ENCODE measurements around the gene PPP1R14B.
A peak's percentile ranks its signal among the peaks of the same experiment; 100 is the strongest.

The PPP1R14B gene

DNA sequence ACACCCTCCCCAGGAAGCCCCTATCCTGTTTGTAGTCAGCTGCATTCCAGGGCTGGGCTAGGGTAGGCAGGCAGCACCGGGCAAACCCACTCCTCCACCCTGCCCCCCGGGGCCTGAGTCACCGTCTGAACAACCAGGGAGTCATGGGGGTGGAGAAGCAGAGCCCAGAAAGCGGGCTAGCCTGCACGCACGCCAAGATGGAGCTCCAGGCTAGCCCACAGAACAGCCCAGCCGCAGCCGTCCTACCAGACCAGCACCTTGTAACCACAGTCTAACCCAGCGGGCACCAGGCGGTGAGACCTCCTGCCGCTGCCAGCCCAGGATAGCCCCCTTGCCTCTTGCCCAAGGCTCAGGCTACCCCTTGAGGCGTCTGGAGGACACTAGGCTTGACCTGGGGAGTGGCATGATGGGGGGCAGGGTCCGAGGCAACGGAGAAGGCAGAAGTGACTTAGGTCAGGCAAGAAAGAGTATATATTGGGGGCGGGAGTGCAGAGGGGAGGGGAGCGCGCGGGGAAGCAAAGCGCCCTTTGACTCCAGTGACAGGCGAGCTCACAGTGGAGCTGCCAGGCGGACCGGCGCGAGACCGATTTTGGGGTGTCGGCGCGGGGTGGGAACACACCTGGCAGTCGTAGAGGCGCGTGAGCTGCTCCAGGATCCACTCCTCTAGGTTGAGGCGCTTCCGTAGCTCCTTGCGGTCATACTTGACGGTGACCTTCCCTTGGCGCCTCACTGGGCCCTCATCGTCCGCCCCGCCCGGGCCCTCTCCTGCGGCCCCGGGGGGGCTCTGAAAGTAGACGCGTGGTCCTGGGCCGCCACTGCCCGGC is 734 bp downstream of the PPP1R14B start:
- DNase-seq (ENCODE audit: low spot score in 2 of 2) (peak; percentile 42 to 81), ATAC-seq (peak; percentile 25)
- H3K4me1 Mint-ChIP-seq = peaks cover 45% of the 10 kb centered on the region

DNA sequence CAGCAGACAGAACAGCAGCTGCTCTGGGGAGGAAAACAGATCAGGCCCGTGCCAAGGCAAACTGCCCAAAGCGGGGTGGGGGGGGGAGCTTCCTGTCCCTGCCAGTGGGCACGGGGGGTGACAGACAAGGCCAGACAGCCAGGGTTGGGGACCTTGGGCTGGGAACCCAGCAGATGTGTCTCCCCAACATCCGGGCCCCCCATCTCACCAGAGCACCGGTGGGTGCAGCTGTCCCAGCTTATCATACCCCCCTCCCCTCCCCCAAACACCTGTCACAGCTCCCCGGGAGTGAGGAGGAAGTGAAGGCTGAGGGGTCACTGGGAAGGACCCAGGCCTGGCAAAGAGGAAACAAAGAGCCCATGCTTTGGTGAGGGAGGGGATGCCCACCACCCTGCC is 1.3 kb downstream of the PPP1R14B start:
- Mint-ChIP-seq H3K27ac (peak overlapping the region; percentile 95), H3K36me3 (peaks cover 70% of the 10 kb centered on the region), H3K4me3 (peak overlapping the region; percentile 95), H3K4me1 (peaks cover 42% of the 10 kb centered on the region), H3K9me3 (no peaks in the 10 kb centered on the region)
- ATAC-seq = no peak
- DNase-seq (ENCODE audit: low spot score in 2 of 2) = no peak

More for the DNA sequence above, 734 bp downstream of the PPP1R14B start:
- peak overlapping the region; percentile 95 for H3K4me3 Mint-ChIP-seq
- H3K9me3 Mint-ChIP-seq = no peaks in the 10 kb centered on the region
- peak overlapping the region; percentile 95 for H3K27ac Mint-ChIP-seq
- peaks cover 63% of the 10 kb centered on the region for H3K36me3 Mint-ChIP-seq

DNA sequence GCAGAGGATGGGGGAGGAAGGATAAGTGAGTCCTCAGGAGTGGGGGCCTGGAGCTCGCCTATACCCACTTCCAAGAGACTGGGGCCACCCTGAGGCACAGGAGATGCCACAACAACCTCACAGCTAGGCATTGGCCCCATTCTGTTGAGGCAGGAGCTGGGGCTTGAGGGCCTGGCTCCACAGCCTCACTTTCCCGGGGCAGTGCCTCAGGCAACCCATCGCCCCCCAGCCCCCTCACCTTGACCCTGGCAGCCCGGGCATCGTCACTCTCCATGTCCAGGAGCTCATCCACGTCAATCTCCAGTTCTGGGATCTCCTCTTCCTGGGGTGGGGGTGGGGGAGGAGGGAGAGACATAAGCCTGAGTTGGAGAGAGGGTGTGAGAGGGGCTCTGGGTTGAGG is 1.8 kb downstream of the PPP1R14B start:
- peaks cover 46% of the 10 kb centered on the region for H3K4me1 Mint-ChIP-seq
- H3K4me3 Mint-ChIP-seq = peak overlapping the region; percentile 95
- peaks cover 73% of the 10 kb centered on the region for H3K36me3 Mint-ChIP-seq
- no peaks in the 10 kb centered on the region for H3K9me3 Mint-ChIP-seq
- DNase-seq (ENCODE audit: low spot score in 2 of 2) (no peak), ATAC-seq (no peak)
- H3K27ac Mint-ChIP-seq = peak overlapping the region; percentile 95

DNA sequence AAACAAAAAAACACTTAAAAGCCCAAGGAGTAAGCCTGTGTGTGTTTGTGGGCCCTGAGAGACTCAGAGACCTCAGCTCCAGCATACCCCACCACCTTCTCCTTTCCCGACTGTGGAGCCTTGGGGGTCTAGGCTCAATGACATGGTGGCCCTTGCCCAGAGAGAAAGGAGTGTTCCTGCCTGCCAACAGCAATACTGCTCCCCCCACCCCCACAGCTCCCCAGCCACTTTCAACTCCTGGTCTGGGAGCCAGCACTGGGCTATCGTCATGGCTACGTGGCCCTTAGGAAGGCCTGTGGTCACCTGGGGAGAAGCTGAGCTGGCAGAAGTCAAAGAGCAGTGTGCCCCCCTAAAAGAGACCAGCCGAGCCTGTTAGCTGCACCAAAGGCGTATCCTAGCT is 2.6 kb downstream of the PPP1R14B start:
- peaks cover 52% of the 10 kb centered on the region for H3K4me1 Mint-ChIP-seq
- H3K4me3 Mint-ChIP-seq = peak overlapping the region; percentile 95
- no peaks in the 10 kb centered on the region for H3K9me3 Mint-ChIP-seq
- ATAC-seq (no peak), DNase-seq (ENCODE audit: low spot score in 2 of 2) (no peak)
- no peak overlapping the region for H3K27ac Mint-ChIP-seq
- H3K36me3 Mint-ChIP-seq = peaks cover 79% of the 10 kb centered on the region

DNA sequence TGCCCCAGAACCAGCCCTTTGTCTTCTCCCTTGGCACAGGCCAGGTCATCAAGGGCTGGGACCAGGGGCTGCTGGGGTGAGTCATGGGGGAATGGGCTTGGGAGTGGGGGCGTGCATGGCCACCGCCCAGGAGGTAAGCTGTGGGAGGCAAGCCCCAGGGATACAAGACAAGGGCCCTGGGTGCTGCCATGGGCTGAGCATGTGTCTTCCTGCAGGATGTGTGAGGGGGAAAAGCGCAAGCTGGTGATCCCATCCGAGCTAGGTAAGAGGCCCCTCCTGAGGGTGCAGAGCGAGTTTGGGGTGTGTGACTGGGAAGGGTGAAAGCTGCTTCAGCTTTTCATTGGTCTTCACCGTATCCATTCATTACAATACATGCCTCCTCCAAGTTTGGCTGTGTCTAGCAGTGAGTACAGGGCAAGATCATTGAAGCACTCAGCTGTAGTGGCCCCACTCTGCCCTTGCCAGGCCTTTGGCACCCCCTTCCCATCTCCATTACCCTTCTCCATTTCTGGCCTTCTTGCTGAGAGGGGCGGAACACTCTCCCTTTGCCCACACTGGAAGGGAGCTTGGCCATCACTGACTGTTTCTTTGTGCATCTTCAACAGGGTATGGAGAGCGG is 3.4 kb downstream of the PPP1R14B start:
- peak overlapping the region; percentile 95 for H3K4me3 Mint-ChIP-seq
- H3K9me3 Mint-ChIP-seq = no peaks in the 10 kb centered on the region
- no peak for DNase-seq (ENCODE audit: low spot score in 2 of 2)
- ATAC-seq = no peak
- peaks cover 52% of the 10 kb centered on the region for H3K4me1 Mint-ChIP-seq
- peaks cover 77% of the 10 kb centered on the region for H3K36me3 Mint-ChIP-seq
- H3K27ac Mint-ChIP-seq = peak overlapping the region; percentile 95

DNA sequence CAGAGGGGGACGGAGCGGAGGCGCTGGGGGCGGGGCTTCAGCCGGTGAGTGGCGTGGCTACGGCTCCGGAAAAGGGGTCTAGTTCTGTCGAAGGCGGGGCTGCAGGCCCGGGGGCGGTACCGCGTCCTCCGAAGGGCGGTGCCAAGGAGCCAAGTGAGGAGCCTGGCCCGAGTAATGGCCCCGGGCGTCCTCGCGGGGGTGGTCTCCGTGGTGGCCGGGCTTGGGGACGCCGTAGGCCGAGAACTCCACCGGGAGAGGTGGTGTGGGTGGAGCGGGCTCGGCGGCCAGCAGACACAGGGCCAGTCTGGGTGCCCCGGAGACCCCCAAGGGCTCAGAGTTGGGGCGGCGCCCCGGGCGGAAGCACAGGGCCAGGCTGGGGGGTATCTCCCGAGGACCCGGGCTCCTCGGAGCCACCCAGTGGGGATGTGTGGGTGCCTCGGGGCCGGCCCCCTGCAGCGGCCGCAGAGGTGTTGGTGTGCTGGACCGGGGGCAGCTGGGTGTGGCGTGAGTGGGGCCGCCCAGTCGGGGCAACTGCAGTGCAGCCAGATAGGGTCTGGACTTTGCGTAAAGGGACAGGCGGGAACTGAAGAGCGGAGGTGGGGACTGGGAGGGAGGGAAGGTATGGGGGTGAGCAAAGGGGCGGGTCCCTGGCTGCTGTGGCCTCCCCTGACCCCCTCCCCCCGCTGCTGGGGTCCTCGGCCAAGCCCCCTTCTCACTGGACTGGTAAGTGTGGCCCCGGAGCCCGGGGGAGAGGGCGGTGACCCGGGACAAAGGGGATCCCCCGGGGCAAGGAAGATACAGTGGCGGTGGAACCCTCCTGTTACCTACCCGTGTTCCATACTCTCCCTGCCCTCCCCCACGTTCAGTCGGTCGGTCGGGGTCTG is 5.0 kb downstream of the PPP1R14B start:
- Mint-ChIP-seq H3K9me3 (no peaks in the 10 kb centered on the region), H3K4me3 (peak overlapping the region; percentile 95), H3K4me1 (peaks cover 39% of the 10 kb centered on the region), H3K36me3 (peaks cover 87% of the 10 kb centered on the region), H3K27ac (peak overlapping the region; percentile 95)
- peak in 1 of 2 donors; percentile 33 for DNase-seq (ENCODE audit: low spot score in 2 of 2)
- ATAC-seq = peak; percentile 6

DNA sequence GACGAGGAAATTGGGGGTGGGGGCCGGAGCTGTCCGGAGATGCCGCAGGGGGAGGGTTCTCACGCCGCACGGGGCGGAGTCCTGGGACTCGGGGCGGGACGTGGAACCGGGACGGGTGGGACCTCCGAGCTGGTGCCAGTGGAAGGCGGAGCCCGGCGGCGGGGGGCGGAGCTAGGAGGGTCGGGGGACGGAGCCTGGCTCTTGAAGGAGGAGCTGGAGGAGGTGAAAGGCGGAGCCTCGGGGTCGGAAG is 5.6 kb downstream of the PPP1R14B start:
- DNase-seq (ENCODE audit: low spot score in 2 of 2) (peak; percentile 99 to 100), ATAC-seq (peak; percentile 85)
- Mint-ChIP-seq H3K4me3 (peak overlapping the region; percentile 95), H3K27ac (peak overlapping the region; percentile 95), H3K36me3 (peaks cover 90% of the 10 kb centered on the region), H3K9me3 (no peaks in the 10 kb centered on the region), H3K4me1 (peaks cover 39% of the 10 kb centered on the region)

DNA sequence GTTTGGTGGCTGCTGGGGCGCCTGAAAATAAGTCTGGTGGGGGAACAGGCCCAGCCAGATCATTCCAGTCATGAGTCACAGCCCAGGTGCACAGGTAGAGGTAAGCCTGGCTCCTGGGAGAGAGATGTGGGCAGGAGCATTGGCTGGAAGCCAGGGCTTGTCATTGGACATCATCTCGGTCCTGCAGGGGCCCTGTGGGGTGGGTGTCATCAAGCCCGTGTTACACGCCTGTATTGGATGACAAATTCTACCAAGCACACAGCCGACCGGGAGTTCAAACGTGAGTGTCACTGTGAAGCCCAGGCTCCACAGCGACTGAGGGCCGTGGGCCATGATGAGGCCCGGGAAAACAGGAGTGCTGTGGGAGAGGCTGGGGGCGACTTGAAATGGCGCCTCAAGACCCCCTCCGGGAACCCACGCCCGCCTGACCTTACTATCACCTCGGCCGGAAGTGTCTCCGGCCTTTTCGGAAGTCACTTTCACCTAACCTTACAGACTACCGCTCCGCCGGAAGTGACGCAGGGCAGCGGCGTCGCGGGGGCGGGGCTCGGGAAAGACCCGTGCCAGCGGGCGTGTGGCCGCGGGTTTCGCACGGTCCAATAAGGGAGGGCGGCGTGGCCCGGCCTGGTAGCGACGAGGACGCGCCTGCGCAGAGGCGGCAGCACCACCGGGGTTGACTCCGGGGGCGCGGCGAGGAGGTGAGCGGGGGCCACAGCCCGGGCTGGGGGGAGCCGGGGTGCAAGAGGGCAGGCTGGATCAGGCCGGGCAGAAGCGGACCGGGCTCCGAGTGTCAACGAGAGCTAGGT is 6.1 kb downstream of the PPP1R14B start, which contains the start of gene FKBP2:
Gene FKBP2 (plus strand): TSS at position 661 of the 806 bp plus-strand sequence. CDS start 1,293 bp downstream, outside the sequence.
- DNase-seq (ENCODE audit: low spot score in 2 of 2) (peak; percentile 97 to 98), ATAC-seq (peak; percentile 75)
- no peaks in the 10 kb centered on the region for H3K9me3 Mint-ChIP-seq
- H3K36me3 Mint-ChIP-seq = peaks cover 90% of the 10 kb centered on the region
- H3K4me1 Mint-ChIP-seq = peaks cover 41% of the 10 kb centered on the region
- peak within 1 kb of the TSS; percentile 95 for H3K4me3 Mint-ChIP-seq
- peak within 1 kb of the TSS; percentile 95 for H3K27ac Mint-ChIP-seq

DNA sequence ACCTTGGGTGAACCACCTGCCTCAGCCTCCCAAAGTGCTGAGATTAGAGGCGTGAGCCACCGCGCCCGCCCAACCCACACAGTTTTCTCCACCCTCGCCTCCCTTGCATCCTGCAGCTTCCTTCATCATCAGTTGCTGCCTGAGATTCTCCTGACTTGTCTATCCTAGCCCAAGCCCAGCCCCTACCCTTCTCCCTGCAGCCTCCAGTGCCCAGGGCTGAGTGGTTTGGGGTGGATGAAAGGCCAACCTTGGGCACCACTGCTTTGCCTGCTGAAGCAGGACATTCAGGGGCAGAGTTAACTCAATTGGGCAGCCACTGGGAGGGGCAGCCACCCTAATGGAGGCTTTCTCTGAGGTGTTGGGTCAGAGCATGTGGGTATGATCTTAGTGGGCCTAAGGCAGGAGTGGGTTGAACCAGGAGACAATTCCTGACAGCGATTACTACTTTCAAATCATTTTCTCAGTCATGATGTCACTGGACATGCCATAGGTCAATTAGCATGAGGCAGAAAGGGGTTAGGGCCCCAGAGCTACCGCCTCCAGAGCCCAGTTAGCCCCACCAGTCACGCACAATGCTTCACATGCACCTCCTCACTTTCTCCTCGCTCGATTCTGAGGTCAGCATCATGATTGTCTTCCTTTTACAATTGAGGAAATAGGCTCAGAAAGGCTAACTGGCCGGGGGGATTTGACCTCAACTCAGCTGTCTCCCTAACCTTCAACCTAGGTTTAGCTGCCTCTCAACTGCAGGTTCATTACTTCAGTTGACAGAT is 6.9 kb downstream of the PPP1R14B start:
- Mint-ChIP-seq H3K4me1 (peaks cover 49% of the 10 kb centered on the region), H3K36me3 (peaks cover 90% of the 10 kb centered on the region), H3K27ac (peak overlapping the region; percentile 95), H3K4me3 (peak overlapping the region; percentile 95), H3K9me3 (no peaks in the 10 kb centered on the region)
- ATAC-seq = no peak
- no peak for DNase-seq (ENCODE audit: low spot score in 2 of 2)

DNA sequence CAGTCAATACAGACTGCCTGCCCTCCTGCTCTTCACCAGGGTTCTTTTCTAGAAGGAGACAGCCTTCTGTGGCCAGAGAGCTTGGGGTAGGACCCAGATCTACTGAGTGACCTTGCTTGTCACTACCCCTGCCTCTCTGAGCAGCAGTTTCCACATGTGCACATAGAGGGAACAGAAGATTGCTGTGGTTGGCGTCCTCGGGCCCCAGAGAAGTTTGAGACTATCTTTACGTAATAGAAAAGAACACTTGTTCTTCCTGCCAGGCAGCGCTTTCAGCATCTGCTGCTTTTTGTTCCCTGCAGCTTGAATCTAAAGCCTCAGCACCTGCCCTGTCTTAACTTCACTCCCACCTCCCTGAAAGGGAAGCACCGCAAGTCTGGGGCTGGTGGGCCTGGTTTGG is 7.7 kb downstream of the PPP1R14B start:
- Mint-ChIP-seq H3K27ac (peak overlapping the region; percentile 68), H3K4me1 (peaks cover 48% of the 10 kb centered on the region), H3K4me3 (no peak overlapping the region), H3K9me3 (no peaks in the 10 kb centered on the region), H3K36me3 (peaks cover 81% of the 10 kb centered on the region)
- DNase-seq (ENCODE audit: low spot score in 2 of 2) = no peak
- ATAC-seq = no peak

DNA sequence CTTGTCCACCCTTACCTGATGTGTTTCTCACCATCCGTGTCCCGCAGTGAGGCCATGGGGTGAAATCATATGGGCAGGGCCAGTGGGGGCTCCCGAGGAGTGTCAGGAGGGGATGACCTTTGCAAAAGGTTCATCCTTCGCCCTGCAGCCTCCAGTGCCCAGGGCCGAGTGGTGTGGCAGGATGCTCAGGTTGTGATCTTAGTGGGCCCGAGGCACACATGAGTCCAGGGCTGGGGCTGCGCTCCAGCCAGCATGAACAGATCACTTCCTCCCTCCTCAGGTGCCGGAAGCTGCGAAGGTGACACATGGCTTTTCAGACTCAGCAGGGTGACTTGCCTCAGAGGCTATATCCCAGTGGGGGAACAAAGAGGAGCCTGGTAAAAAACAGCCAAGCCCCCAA is 8.7 kb downstream of the PPP1R14B start:
- peaks cover 39% of the 10 kb centered on the region for H3K4me1 Mint-ChIP-seq
- DNase-seq (ENCODE audit: low spot score in 2 of 2) (no peak), ATAC-seq (no peak)
- H3K36me3 Mint-ChIP-seq = peaks cover 72% of the 10 kb centered on the region
- H3K9me3 Mint-ChIP-seq = no peaks in the 10 kb centered on the region
- H3K27ac Mint-ChIP-seq = peak overlapping the region; percentile 68
- no peak overlapping the region for H3K4me3 Mint-ChIP-seq

DNA sequence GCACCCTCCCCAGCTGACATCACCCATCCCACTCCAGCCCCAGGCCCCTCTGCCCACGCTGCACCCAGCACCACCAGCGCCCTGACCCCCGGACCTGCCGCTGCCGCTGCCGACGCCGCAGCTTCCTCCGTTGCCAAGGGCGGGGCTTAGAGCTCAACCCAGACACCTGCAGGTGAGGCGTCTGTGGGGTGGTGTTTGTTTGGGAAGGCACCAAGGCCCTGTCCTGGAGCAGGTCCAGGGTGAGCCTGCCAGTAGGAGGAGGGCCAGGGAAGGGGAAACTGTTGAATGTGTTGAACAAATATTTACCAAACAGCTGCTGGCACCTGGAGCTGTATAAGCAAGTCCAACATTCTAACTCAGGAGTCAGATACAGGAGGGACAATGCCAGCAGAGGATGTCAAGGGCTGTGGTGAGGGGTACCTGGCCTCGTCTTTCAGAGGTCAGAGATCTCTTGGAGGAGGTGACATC is 9.2 kb downstream of the PPP1R14B start:
- no peak overlapping the region for H3K4me3 Mint-ChIP-seq
- peaks cover 39% of the 10 kb centered on the region for H3K4me1 Mint-ChIP-seq
- H3K36me3 Mint-ChIP-seq = peaks cover 66% of the 10 kb centered on the region
- ATAC-seq = no peak
- peak overlapping the region; percentile 68 for H3K27ac Mint-ChIP-seq
- DNase-seq (ENCODE audit: low spot score in 2 of 2) = no peak
- H3K9me3 Mint-ChIP-seq = no peaks in the 10 kb centered on the region

DNA sequence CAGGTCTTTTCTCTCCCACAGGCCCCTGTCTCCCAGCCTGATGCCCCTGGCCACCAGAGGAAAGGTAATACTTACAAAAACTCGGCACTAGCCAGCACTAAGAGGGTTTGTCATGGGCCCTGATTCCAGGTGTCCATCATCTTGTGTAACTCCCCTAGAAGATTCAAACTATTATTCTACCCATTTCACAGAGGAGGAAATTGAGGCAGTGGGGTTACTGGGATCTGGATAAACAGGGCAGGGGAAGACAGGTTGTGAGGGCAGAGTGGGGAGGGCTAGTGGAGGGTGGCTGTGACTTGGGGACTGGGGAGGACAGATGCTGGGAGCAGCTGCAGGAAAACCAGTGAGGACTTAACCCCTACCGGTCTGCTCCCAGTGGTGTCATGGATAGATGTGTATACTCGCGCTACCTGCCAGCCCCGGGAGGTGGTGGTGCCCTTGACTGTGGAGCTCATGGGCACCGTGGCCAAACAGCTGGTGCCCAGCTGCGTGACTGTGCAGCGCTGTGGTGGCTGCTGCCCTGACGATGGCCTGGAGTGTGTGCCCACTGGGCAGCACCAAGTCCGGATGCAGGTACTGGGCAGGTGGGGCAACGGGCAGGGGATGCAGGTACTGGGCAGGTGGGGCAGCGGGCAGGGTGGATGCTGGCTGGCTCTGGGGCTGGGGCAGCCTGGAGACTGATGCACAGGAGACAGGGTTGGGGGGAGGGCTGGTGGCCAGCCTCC is 11.1 kb downstream of the PPP1R14B start:
- peak overlapping the region; percentile 73 for H3K27ac Mint-ChIP-seq
- ATAC-seq = no peak

More for the DNA sequence above, 11.1 kb downstream of the PPP1R14B start:
- H3K36me3 Mint-ChIP-seq = peaks cover 47% of the 10 kb centered on the region
- peak overlapping the region; percentile 81 for H3K4me3 Mint-ChIP-seq
- no peak for DNase-seq (ENCODE audit: low spot score in 2 of 2)
- peaks cover 38% of the 10 kb centered on the region for H3K4me1 Mint-ChIP-seq
- H3K9me3 Mint-ChIP-seq = no peaks in the 10 kb centered on the region
